ENCODE data around the gene COL25A1.

COL25A1 gene

DNA sequence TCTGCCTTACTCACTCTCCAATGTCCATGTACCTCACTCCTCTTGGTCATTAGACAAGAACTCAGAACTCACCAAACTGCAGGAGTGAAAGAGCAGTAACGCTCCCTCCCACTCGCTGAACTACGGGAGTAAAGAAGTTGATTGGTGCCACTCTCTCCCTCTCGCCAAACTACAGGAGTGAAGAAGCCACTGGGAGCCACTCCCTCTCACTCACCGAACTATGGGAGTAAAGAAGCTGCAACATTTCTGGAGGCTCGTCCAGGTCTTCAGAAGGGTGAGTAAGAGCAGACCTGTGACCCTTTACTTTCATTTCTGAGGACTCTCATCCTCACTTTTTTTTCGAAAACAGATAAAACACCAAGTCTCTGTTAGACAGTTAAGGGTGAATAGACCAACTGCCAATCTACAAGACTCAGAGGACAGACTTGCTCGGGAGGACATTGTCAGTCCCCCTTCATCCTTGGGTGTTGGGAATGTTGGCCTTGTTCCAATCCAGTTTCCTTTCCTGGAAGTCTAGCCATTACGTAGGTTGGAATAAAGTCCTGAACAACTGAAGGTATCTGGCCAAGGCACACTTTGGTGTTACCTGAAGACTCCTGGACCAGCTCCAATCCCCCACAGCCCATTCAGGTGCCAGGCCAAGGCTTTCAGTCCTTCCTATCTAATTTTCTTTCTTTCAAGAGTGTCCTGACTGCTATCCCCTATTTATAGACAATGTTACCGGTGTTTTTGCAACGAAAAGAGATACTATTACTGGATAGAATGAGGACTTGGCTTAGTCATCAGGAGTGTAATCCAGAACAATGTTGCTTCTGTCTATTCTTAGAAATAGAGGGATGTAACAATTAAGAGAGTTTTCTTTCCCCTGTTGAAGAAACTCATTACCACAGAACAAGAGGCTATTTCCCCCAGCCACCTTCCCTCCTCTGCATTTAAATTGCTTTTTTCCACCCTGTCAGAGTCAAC, 11.0 kb upstream of the COL25A1 start:
- H3K4me3 ChIP-seq (ENCODE audit: control insufficient read depth, low read depth, low read length), result no peak overlapping the region
- DNase-seq (ENCODE audit: low read depth), result no peak
- TF ChIP-seq CTCF (conservative IDR thresholded peaks at IDR 0.05; ENCODE audit: control insufficient read depth, insufficient read depth, low read depth, low read length), result no peak

DNA sequence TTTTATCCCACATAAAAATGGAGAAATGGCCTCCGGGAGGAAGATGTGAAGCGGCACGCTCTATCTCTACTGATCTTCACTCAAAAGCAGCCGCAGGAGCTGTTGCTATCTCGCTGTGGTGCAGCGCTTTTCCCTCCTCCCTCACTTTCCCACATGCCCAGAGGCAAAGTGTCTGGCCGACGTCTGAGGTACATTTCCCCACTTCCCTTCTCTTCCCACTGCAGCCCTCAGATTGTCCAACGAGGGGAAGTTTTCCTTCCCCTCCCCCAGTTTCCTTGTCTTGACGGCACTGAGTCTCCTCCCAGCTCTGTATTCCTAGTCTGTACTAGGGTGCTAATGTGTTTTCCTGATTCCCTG, 660 bp upstream of the COL25A1 start:
- peak overlapping the region; percentile 31 for H3K4me3 ChIP-seq (ENCODE audit: control insufficient read depth, low read depth, low read length)
- no peak for DNase-seq (ENCODE audit: low read depth)
- TF ChIP-seq CTCF (conservative IDR thresholded peaks at IDR 0.05; ENCODE audit: control insufficient read depth, insufficient read depth, low read depth, low read length), result no peak

DNA sequence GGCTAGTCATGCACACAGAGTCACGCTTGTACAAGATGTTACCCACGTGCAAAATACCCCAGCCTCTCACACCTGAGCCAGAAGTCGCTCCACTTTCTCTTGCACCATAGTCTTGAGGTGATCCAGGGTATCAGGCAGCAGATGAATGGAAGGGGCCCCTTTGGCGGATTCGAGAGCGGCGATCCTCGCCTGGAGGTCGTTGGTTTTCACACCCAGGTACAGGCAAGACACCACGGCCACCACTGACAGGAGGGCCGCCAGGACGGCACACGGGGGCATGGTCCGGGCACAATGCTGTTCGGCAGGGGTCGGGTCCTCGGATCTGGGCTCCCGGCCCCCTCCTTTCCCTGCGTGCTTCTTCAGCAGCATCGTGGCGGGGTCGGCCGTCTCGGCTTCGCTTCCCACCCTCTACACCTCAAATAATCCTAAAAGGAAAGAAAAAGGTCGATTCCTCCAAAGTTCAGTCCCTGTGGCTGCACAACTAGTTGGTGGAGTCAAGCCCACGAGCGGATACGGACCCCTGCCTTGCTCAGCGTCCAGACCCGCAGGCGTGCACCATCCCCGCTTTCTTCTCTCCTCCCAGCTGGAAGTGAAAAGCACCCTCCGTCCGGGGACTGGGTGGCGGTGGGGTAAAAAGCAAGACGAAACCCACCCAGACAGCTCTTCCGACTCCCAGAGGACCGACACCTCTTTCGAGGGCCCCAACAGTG, 652 bp downstream of the COL25A1 start:
- no peak for TF ChIP-seq CTCF (conservative IDR thresholded peaks at IDR 0.05; ENCODE audit: control insufficient read depth, insufficient read depth, low read depth, low read length)
- no peak for DNase-seq (ENCODE audit: low read depth)
- peak overlapping the region; percentile 31 for H3K4me3 ChIP-seq (ENCODE audit: control insufficient read depth, low read depth, low read length)

GRCh38 chr4:109298279-109299010, 4.0 kb downstream of the COL25A1 start:
- TF ChIP-seq CTCF (conservative IDR thresholded peaks at IDR 0.05; ENCODE audit: control insufficient read depth, insufficient read depth, low read depth, low read length), result peak; percentile 52
- no peak overlapping the region for H3K4me3 ChIP-seq (ENCODE audit: control insufficient read depth, low read depth, low read length)
- DNase-seq (ENCODE audit: low read depth), result no peak

GRCh38 chr4:109296527-109296926, 5.9 kb downstream of the COL25A1 start:
- TF ChIP-seq CTCF (conservative IDR thresholded peaks at IDR 0.05; ENCODE audit: control insufficient read depth, insufficient read depth, low read depth, low read length), result no peak
- no peak for DNase-seq (ENCODE audit: low read depth)
- no peak overlapping the region for H3K4me3 ChIP-seq (ENCODE audit: control insufficient read depth, low read depth, low read length)

DNA sequence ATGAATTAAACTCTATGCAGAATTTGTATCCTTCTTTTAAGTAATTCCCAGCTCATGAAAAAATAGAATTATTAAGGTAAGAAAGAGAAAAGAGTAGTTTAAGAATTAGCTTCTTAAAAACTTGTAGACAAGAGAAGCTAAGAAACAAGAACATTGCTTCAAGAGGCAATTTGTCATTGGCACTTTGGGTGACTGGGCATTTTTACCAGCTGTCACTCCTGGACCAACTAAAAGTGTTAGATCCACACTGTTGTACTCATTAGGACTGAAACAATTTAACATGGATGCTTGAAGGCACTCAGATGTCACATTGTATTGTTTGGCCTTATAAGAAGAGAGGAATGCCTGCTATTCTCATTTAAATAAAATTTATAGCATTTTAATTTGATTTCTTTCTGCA, 7.4 kb downstream of the COL25A1 start:
- no peak for DNase-seq (ENCODE audit: low read depth)
- no peak for TF ChIP-seq CTCF (conservative IDR thresholded peaks at IDR 0.05; ENCODE audit: control insufficient read depth, insufficient read depth, low read depth, low read length)
- H3K4me3 ChIP-seq (ENCODE audit: control insufficient read depth, low read depth, low read length), result no peak overlapping the region

Data from fibroblast of mammary gland (primary cell).